PFSK-1 (cell line): ENCODE measurements around the gene MYO1A.

ENCODE experiments used
- FOXP2 ChIP-seq: optimal IDR thresholded peaks from 2 replicates; pipeline ENCODE3; 2011; ENCODE audit warnings: borderline replicate concordance, control low read depth, inconsistent platforms; ENCODE audit not compliant: insufficient read depth; ENCODE audit errors: extremely low read length, extremely low read depth
- POLR2AphosphoS5 ChIP-seq: IDR thresholded peaks from 2 replicates; pipeline ENCODE4 v1.6.1; 2012; ENCODE audit warnings: low read depth, mild to moderate bottlenecking, control low read depth, low read length, moderate library complexity
- SIN3A ChIP-seq: IDR thresholded peaks from 2 replicates; pipeline ENCODE4 v1.6.1; 2012; ENCODE audit warnings: mild to moderate bottlenecking, low read length, moderate library complexity, borderline replicate concordance; ENCODE audit not compliant: insufficient read depth
- TAF1 ChIP-seq: IDR thresholded peaks from 2 replicates; pipeline ENCODE4 v1.6.1; 2012; ENCODE audit warnings: low read length, control low read depth, borderline replicate concordance; ENCODE audit not compliant: insufficient read depth
- TF ChIP-seq, protein P1 (sequence below), 2 experiments: IDR thresholded peaks; 2 replicates each; pipeline versions ENCODE4 v1.6.1 to v1.8.0; 2011 to 2012; ENCODE audit warnings: low read depth in 2 of 2, low read length in 2 of 2, control low read depth in 1 of 2, inconsistent platforms in 1 of 2, mild to moderate bottlenecking in 1 of 2, moderate library complexity in 1 of 2; ENCODE audit not compliant: insufficient read depth in 1 of 2

GRCh38 chr12:57063991-57064685, 14.2 kb upstream of the MYO1A start:
- TF ChIP-seq POLR2AphosphoS5 (no peak), SIN3A (no peak), TAF1 (no peak), FOXP2 (no peak)
- TF ChIP-seq, protein P1, sequence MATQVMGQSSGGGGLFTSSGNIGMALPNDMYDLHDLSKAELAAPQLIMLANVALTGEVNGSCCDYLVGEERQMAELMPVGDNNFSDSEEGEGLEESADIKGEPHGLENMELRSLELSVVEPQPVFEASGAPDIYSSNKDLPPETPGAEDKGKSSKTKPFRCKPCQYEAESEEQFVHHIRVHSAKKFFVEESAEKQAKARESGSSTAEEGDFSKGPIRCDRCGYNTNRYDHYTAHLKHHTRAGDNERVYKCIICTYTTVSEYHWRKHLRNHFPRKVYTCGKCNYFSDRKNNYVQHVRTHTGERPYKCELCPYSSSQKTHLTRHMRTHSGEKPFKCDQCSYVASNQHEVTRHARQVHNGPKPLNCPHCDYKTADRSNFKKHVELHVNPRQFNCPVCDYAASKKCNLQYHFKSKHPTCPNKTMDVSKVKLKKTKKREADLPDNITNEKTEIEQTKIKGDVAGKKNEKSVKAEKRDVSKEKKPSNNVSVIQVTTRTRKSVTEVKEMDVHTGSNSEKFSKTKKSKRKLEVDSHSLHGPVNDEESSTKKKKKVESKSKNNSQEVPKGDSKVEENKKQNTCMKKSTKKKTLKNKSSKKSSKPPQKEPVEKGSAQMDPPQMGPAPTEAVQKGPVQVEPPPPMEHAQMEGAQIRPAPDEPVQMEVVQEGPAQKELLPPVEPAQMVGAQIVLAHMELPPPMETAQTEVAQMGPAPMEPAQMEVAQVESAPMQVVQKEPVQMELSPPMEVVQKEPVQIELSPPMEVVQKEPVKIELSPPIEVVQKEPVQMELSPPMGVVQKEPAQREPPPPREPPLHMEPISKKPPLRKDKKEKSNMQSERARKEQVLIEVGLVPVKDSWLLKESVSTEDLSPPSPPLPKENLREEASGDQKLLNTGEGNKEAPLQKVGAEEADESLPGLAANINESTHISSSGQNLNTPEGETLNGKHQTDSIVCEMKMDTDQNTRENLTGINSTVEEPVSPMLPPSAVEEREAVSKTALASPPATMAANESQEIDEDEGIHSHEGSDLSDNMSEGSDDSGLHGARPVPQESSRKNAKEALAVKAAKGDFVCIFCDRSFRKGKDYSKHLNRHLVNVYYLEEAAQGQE (IDR thresholded peaks at IDR 0.05; ENCODE audit: insufficient read depth in 1 of 2, low read depth in 2 of 2, low read length in 2 of 2), result no peak
